ENCODE measurements around the gene MYPOP.
"Not testable (repeated sequence)": the region's sequence is repeated elsewhere in the genome, so short reads cannot be mapped to it uniquely, and the experiment has no call there.

The MYPOP gene

DNA sequence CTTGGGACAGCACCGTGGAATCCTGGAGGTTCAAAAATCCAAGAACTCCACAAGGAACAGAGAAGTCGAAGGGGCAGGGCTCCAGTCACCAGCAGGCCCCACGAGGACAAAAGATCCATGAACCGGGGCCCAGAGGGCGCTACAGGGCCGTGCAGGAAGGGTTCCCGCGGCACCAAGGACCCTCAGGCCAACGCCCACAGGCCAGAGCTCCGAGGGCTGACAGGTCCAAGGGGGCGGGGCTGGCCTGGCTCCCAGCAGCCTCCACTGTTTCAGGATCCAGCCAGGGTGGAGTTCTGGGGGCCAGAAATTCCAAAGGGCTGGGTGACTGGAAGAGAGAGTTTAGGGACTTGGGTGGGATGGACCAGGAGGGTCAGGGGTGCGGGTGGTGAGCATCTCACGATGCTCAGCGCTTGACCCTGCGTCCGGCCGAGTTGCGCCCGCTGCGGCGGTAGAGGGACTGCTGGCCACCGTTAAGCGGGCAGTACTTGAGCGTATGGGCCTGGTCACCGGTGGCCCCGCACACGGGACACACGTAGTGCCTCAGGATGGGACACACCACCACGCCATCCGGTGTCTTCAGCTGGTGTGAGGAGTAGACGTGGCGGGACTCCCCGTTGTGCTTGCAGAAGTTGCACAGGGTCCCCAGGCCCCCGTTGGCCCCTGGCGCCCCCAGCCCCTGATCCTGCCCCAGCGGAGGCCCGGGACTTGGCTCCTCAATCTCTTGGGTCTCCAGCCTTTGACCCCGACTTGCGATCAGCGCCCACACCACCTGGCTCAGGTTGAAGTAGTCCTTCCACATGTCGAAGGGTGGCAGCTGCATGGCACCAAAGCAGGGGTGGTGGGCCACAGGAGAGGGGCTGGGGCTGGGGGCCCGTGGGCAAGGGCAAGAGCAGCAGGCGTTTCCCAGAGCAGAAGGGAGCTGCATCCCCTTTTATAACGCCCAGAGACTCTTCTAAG lies 11.7 kb upstream of the MYPOP start, which contains the start of gene NANOS2:
TSS of gene NANOS2 (minus strand) at position 905 of the 957 bp plus-strand sequence. CDS start at position 820, 85 bp downstream.
- DNase-seq: peak in 11 of 42 donors; percentile 14 to 72 (median 42)
- intact Hi-C loops (cut with DNase I): loop anchor here (2.0 kb wide), 1 partner anchor 99 kb away; no protein-coding TSS in a partner anchor

DNA sequence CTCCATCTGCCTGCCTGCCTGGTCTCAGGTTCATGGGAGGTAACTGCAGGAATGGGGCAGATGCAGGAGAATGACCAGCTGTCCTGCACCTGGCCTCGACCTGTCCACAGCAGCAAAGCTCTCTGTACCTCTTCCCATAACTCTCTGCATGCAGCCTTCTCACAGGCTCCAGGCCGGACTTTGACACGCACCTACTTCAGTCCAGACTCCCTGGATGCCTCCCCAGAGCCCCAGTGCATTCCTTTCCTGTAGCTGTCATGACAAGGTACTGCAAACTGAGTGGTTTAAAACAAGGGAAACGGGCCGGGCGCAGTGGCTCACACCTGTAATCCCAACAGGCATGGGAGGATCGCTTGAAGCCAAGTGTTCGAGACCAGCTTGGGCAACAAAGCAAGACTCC lies 8.9 kb upstream of the MYPOP start:
- intact Hi-C loops (cut with DNase I): no loop called here
- DNase-seq: no peak

DNA sequence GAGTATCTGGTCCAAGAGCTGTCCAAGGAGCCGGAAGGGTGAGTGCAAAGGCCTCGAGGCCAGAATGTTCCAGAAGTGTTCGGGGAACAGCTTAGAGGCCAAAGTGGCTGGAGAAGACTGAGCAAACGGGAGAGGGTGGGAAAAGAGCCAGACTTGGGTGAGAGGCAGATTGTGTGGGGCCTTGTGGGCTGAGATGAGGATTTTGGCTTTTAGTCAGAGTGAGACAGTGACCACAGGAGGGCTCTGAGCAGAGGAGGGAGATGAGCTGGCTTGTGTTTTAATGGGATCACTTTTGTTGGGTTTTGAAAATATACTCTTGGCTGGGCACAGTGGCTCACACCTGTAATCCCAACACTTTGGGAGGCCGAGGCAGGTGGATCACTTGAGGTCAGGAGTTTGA lies 6.5 kb upstream of the MYPOP start:
- peak in 1 of 42 donors; percentile 37 for DNase-seq
- intact Hi-C loops (cut with DNase I): no loop called here

DNA sequence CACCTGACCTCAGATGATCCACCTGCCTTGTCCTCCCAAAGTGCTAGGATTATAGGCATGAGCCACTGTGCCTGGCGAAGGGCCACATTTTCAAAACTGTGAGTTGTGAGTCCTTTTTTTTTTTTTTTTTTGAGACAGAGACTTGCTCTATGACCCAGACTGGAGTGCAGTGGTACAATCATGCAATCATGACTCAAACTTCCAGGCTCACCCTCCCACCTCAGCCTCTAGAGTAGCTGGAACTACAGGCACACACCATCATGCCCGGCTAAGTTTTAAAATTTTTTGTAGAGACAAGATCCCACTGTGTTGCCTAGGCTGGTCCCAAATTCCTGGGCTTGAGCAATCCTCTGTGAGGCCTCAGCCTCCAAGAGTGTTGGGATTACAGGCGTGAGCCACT lies 3.8 kb upstream of the MYPOP start:
- DNase-seq: no peak
- intact Hi-C loops (cut with DNase I): no loop called here

DNA sequence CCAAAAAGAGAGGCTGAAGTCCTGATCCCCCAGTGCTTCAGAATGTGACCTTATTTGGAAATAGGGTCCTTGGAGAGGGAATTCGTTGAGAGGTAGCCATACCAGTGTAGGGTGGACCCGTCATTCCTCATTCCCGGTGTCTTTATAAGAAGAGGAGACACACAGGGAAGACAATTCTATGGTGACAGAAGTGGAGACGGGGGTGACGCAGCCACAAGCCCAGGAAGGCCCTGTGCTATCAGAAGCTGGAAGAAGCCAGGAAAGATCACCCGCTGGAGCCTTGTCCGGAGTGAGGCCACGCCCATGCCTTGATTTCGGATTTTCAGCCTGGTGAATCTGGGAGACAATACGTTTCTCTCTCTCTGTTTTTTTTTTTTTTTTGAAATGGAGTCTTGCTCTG lies 2.6 kb upstream of the MYPOP start:
- intact Hi-C loops (cut with DNase I): no loop called here
- DNase-seq: no peak

DNA sequence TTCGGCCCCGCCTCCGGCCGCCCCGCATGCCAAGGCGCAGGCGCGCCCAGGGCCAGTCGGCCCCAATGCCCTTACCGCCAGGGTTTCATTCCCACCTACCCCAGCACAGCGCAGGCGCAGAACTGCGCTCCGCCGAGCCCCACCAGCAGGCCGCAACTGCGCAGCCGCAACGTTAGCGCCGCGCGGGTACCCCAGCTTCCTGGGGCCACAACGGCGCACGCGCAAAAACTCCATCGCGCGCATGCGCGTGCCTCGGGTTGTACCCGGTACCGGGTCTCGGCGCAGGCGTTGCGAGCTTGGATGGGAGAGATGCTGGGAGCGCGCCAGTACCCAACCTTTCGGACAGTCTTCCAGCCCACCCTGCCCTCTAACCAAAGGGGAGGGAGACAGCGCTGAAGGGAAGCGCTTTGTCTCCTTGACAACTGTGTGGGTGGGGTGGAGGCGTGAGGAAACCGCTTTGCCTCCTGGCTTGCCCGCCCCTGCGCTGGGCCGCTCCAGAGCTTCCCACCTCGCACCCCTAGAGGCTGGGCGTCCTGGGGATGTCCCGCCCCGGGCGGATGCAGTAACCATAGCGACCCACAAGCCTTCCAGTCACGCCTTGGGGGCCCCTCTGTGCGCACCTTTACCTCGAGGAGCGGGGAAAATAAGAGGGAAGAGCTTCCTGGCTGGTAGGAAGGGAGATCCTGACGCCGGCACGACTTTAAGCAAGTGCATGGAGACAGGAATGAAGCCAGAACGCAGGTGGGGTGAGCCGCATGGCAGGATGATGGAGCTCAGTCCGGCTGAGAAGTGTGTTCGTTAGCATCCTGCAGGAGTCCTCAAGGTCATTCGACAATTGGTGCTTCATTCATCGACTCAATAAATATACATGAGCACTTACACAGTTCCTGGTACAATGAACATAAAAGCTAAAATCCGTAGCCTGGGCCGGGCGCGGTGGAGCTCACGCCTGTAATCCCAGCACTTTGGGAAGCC lies 525 bp upstream of the MYPOP start:
- intact Hi-C loops (cut with DNase I): loop anchor here (1.0 kb wide), 1 partner anchor 17 kb away; the partner anchor contains the start of gene IRF2BP1
- DNase-seq: peak; percentile 88 to 99 (median 97)

DNA sequence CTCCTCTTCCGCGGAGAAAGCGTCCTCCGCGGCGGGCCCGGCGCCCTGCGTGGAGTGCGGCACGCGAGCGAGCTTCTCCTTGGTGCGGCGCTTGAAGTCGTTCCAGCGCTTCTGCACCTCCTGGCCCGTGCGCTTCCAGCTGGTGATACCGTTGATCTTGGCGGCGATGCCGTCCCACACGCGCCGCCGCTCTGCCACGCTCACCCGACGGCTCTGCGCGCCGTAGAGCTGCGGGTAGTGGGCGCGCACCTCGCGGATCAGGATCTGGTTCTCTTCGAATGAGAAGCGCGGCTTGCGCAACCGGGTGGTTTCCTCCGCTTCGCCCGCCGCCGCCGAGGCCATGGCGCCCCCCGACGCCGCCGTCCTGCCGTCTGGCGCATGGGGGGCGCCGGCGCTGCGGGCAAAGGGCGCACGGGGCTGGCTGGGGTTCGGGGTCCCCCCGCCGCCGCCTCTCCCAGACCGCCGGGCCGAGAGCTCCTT lies 941 bp downstream of the MYPOP start:
- DNase-seq: peak in 23 of 42 donors; percentile 16 to 63 (median 41)

DNA sequence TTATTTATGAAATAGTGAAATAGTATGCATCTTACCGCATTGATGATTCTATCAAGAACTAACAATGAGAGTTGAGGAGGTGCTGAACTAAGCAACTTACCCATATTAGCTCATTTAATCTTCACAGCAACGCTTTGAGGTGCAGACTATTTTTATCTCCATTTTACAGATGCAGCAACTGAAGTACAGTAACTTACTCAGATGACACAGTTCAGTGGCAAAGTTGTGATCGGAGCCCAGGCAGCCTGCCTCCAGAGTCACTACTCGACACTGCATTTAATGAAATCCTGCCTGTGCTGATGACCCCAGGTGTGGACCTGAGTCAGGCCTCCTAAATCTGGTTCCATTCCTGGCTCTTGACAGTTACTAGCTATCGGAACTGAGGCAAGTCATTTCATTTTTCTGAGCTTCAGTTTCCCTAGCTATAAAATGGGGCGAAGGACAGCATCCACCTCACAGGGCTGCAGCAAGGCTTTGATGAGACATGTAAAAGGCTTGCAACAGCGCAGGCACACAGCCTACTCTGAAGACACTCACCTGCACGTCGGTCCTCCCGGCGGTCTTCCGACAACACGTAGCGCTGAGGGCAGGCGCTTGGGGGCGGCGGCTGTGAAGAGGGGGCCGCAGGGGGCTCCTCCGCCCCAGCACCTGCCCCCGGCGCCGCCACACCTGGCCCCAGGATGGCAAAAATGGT lies 1.5 kb downstream of the MYPOP start:
- peak in 3 of 42 donors; percentile 22 to 31 (median 25) for DNase-seq
- intact Hi-C loops (cut with DNase I): no loop called here

More for the DNA sequence above, 941 bp downstream of the MYPOP start:
- intact Hi-C loops (cut with DNase I): no loop called here

DNA sequence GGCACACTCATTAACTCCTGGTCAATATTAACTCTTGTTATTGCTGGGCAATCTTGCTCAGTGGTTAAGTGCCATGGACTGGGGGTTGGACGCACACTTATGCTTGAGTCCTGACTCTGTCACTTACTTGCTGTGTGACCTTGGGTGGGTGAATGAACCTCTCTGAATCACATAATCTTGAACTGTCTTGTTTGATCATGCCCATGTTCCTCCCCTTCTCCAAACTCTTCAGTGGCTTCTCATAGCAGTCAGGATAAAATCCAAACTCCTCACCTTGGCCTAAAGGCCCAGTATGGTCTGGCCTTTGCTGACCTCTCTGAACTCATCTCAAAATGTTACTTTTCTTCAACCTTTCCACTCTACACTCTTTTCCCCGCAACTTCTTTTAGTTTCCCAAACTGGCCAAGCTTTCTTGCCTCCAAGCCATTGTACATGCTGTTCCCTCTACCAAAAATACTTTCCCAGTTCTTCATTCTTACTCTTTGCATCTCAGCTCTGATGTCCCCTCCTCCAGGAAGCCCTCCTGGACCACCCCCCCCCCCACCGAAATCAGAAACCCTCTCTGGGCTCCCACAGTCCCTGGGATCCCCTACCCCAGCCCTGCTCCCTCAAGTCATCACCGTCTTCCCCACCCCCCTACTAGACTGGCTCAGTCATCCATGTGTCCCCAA lies 2.4 kb downstream of the MYPOP start:
- intact Hi-C loops (cut with DNase I): no loop called here
- DNase-seq: no peak

DNA sequence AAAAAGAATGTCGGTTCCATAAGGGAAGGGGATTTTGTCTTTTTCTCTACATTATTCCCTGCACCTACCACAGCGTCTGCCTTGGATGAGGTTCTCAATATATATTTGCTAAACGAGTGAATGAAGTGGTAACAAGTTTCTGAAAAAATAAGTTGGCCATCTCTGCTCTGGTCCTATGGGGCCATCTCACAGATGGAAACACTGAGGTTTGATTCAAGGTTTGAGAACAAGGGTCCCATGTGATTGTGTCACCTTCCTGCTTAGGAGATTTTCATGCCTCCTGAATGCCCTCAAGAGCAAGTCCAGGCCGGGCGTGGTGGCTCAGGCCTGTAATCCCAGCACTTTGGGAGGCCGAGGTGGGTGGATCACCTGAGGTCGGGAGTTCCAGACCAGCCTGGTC lies 3.2 kb downstream of the MYPOP start:
- intact Hi-C loops (cut with DNase I): no loop called here
- DNase-seq: no peak

DNA sequence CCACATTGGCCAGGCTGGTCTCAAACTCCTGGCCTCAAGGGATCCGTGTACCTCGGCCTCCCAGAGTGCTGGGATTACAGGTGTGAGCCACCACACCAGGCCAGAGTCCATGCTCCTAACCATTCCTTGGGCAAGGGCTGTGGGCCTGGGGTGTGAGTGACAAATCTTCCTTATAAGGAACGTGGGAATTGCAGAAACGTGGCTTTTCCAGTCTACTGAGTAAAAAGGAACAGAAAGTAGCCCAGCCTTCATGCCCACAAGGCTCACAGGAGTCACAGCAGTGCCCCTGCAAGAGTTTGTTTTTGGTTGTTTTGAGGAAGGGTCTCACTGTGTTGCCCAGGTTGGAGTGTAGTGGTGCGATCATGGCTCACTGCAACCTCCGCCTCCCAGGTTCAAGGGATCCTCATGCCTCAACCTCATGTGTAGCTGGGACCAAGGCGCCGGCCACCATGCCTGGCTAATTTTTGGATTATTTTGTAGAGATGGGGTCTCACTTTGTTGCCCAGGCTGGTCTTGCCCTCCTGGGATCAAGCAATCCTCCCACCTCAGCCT lies 5.1 kb downstream of the MYPOP start:
- intact Hi-C loops (cut with DNase I): no loop called here
- DNase-seq: no peak

DNA sequence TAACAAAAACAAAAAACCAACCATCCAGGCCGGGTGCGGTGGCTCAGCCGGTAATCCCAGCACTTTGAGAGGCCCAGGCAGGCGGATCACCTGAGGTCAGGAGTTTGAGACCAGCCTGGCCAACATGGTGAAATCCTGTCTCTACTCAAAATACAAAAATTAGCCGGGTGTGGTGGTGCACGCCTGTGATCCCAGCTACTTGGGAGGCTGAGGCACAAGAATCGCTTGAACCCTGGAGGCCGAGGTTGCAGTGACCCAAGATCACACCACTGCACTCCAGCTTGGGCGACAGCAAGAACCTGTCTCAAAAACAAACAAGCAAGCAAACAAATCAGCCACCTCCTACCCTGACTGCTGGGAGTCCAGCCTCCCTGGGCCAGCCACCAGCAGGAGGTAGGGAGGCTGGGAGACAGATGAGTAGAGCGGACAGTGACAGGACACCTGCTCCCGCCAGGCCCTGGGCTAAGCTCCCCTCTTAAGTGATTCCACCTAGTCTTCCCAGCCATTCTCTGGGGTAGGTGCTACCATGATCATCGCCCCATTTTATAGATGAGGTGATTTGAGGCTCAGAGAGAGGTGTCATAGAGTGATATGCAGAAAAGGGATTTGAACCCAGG lies 6.3 kb downstream of the MYPOP start:
- DNase-seq; intact Hi-C loops (cut with DNase I): not testable (repeated sequence)

DNA sequence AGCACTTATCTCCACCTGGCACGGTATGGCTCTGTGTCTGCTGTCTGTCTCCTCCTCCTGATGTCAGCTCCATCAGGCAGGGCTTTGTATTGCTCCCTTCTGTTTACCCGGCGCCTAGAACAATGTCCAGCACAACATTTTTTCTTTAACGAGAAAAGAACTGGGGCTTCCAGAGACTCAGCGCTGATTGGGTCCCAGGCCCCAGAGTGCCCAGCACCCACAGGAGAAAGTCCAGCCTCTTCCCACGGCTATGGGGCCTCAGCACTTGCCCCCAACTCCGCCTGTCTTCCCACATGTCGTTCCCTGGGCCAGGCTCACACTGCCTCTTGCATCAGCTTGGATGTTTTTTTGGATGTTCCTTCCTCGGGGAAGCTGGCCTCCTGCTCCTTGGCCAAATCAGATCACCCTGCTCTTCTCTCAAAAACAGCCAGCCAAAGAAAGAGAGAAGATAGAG lies 6.9 kb downstream of the MYPOP start:
- no peak for DNase-seq
- intact Hi-C loops (cut with DNase I): no loop called here

DNA sequence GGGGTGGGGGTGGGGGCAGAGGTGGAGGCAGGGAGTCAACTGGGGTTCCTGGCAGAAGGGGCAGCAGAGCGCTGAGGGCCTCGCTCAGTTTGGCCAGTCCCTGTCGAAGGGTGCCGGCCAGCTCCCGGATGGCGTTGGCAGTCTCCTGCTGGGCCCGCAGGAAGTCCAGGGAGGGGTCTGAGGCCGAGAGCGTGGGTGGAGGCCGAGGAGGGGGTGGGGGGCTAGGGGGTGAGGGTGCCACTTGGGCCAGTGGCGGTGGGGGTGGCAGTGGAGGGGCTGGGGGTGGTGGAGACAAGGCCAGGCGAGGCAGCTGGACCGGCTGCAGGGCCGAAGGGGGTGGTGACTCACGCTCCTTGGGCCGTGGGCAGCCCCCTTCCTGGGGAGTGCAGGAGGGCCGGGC lies 11.5 kb downstream of the MYPOP start:
- intact Hi-C loops (cut with DNase I): no loop called here
- DNase-seq: no peak

DNA sequence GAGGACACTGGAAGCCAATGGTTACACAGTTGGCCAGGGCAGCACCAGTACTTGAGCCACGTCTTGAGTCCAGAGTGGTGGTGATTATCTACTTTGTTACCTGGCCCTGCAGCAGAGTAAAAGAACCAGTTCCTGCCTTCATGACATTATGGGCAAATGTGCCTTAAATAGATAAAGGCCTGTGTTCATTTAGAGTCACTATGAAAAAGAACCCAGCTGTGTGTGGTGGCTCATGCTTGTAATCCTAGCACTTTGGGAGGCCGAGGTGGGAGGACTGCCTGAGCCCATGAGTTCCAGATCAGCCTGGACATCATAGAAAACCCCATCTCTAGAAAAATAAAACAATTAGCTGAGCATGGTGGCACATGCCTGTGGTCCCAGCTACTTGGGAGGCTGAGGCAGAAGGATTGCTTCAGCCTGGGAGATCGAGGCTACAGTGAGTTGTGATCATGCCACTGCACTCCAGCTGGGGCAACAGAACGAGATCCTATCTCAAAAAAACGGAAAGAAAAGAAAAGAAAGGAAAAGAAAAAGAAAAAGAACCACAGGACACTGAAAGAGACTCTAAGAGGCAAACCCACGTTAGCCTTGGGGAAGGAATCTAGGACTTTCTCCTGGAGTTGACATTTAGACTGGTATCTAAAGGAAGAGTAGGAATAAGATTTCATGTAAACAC lies 13.1 kb downstream of the MYPOP start:
- no peak for DNase-seq
- intact Hi-C loops (cut with DNase I): loop anchor here (10.0 kb wide), 1 partner anchor 125 kb away; no protein-coding TSS in a partner anchor

DNA sequence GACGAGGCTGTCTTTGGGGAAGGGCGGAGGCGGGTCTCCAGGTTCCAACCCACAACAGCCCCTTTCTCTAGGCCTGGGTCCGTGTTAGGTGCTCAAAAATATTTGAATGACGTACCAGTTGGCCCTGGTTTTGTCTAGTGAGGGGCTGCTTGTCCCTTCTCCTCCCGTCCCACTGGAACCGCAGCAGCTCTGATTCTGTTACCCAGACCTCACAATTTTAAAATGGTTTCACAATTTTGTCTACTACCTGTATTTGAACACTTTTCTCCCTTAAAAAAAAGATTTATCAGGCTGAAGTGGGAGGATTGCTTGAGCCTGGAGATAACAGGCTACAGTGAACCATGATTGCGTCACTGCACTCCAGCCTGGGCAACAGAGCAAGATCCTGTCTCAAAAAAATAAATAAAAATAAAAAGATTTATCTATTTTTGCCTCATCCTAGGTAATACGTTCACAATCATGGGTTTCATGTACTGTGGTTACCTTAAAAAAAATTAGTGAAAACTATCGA lies 15.2 kb downstream of the MYPOP start:
- intact Hi-C loops (cut with DNase I): loop anchor here (2.0 to 10.0 kb wide), 2 partner anchors 24 to 128 kb away; partner anchors contain the start of gene SYMPK
- DNase-seq: peak in 1 of 42 donors; percentile 28

Data from head of caudate nucleus (tissue), 42 donors.